ENCODE measurements around the gene KRT17.

DNA sequence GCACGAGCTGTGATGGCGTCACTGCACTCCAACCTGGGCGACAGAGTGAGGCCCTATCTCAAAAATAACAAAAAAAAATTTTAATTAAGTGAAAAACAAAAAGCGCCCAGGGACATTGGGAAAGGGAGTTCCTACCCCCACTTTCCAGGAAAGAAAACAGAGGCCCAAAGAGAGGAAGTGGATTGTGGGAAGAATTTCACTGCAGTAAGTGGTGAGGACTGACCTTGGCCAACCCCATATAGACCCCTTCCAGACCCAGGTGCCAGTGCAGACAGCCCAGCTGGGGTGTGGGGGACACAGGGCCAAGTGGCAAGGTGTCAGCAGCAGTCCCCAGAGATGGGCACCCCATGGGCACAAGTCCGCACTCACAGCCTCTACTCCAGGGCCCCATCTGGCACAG is 29.0 kb upstream of the KRT17 start:
- TF ChIP-seq POLR2A (IDR thresholded peaks at IDR 0.05; ENCODE audit: low read depth, low read length) (no peak), MAZ (IDR thresholded peaks at IDR 0.05; ENCODE audit: borderline replicate concordance, low read depth, low read length) (no peak), CHD1 (IDR thresholded peaks at IDR 0.05; ENCODE audit: low read depth, low read length) (no peak), RAD21 (IDR thresholded peaks at IDR 0.05; ENCODE audit: low read length) (no peak), MAFK (IDR thresholded peaks at IDR 0.05; ENCODE audit: low read depth, low read length) (no peak), CEBPB (IDR thresholded peaks at IDR 0.05; ENCODE audit: low read depth, low read length) (no peak), MXI1 (IDR thresholded peaks at IDR 0.05; ENCODE audit: borderline replicate concordance, low read depth, low read length) (no peak), NFE2L2 (IDR thresholded peaks at IDR 0.05; ENCODE audit: low read depth, low read length) (no peak), BHLHE40 (IDR thresholded peaks at IDR 0.05; ENCODE audit: low read depth, low read length) (no peak)
- TF ChIP-seq, protein P1, sequence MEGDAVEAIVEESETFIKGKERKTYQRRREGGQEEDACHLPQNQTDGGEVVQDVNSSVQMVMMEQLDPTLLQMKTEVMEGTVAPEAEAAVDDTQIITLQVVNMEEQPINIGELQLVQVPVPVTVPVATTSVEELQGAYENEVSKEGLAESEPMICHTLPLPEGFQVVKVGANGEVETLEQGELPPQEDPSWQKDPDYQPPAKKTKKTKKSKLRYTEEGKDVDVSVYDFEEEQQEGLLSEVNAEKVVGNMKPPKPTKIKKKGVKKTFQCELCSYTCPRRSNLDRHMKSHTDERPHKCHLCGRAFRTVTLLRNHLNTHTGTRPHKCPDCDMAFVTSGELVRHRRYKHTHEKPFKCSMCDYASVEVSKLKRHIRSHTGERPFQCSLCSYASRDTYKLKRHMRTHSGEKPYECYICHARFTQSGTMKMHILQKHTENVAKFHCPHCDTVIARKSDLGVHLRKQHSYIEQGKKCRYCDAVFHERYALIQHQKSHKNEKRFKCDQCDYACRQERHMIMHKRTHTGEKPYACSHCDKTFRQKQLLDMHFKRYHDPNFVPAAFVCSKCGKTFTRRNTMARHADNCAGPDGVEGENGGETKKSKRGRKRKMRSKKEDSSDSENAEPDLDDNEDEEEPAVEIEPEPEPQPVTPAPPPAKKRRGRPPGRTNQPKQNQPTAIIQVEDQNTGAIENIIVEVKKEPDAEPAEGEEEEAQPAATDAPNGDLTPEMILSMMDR (conservative IDR thresholded peaks at IDR 0.05; ENCODE audit: low read depth, low read length) = no peak

Data from IMR-90 (cell line).